ENCODE measurements around the gene ENTPD3.
A peak's percentile ranks its signal among the peaks of the same experiment; 100 is the strongest.

ENTPD3 gene

DNA sequence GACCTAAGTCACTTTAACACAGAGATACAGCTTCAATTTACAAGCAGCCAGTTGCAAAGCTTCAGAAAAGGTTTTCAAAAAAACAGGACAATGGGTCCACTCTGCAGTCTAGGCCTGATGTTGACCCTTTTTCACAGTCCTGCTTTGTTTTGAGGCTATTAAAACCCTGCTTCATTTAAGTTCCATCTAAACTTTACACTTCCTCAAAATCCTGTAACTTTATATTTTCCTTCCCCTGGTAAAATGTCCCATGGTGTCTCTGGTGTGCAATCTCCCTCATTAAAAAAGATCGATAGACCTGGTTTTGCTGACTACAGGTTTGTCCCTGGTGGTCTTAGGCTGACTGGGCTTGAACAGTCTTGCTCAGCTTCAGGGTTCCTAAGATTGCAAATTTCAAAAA is 65.1 kb downstream of the ENTPD3 start:
- H3K4me3 ChIP-seq (ENCODE audit: low read depth, low read length) = peak overlapping the region; percentile 64; the same call in 1 of the 2 replicates
- DNase-seq (ENCODE audit: low read depth) = no peak
- TF ChIP-seq, protein P1, sequence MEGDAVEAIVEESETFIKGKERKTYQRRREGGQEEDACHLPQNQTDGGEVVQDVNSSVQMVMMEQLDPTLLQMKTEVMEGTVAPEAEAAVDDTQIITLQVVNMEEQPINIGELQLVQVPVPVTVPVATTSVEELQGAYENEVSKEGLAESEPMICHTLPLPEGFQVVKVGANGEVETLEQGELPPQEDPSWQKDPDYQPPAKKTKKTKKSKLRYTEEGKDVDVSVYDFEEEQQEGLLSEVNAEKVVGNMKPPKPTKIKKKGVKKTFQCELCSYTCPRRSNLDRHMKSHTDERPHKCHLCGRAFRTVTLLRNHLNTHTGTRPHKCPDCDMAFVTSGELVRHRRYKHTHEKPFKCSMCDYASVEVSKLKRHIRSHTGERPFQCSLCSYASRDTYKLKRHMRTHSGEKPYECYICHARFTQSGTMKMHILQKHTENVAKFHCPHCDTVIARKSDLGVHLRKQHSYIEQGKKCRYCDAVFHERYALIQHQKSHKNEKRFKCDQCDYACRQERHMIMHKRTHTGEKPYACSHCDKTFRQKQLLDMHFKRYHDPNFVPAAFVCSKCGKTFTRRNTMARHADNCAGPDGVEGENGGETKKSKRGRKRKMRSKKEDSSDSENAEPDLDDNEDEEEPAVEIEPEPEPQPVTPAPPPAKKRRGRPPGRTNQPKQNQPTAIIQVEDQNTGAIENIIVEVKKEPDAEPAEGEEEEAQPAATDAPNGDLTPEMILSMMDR (IDR thresholded peaks at IDR 0.05; ENCODE audit: low read depth, low read length, missing control alignments) = no peak

DNA sequence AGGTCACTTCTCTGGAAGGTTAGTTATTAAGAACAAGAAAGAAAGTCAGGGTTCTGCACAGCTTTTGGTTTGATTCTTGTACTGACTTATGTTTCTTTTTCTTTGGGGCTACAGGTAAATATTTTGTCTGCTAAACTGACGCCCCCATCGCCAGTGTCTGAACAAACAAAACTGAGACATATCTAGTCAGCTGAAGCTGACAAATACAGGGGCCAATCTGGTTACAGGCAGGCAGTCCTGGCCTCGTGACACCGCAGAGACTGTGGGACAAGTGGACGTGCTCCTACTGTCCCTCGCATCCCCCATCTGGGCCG is 65.5 kb downstream of the ENTPD3 start:
- H3K4me3 ChIP-seq (ENCODE audit: low read depth, low read length) = peak overlapping the region; percentile 64
- no peak for DNase-seq (ENCODE audit: low read depth)
- TF ChIP-seq, protein P1 (IDR thresholded peaks at IDR 0.05; ENCODE audit: low read depth, low read length, missing control alignments) = no peak

DNA sequence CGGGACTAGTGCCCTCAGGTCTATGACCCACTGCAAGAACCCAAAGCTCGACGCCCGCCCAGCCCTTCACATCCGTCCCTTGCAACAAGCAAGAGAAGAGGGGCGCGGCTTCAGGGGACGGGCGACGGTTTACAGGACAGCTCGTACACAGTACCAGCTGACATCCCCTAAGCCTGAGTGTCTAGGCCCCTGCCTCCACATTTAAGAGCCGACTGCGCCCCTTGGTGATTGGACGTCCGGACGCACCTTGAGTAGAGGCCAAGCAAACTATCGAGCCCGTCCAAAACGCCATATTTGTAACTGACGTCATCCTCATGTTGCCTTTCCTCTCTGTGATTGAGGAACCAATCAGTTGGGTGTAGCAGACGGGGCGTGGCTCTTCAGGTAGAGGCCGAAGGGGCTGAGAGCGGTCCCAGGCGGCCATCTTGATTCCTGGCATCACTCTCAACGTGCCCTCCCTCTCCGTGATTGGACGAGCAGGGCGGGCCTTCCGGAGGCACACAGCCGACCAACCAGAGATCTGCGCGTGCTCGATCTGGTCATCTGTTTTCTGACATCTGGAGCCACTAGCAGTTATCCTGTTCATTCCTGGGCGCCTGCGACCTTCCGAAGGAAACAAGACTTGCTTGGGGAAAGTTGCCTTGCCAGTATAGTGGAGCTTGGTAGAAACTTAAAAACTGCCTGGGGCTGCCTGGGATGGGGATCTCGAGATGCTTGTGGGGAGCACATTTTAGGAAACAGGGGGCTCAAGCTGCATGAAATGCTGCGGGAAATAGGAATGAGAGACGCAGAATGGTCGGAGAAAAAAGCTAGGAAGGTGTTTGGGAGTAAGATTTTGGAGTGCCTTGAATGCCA is 66.1 kb downstream of the ENTPD3 start:
- TF ChIP-seq, protein P1 (IDR thresholded peaks at IDR 0.05; ENCODE audit: low read depth, low read length, missing control alignments) = no peak
- H3K4me3 ChIP-seq (ENCODE audit: low read depth, low read length) = peak overlapping the region; percentile 64
- DNase-seq (ENCODE audit: low read depth) = peak; percentile 97

DNA sequence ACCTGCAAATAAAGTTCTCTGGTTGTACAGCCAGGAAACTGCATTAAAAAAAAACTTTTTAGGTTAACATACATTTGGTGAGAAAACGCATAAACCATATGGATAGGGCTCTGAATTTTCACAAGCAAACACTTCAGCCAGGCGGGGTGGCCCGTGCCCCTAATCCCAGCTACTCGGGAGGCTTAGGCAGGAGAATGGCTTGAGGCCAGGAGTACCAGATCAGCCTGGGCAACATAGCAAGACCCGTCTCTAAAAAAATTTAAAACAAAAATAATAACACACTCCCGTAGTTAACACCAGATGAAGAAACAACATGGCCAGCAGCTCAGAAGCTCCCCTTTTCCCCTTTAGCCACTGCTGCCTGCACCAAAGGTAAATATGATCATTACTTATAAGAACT is 66.9 kb downstream of the ENTPD3 start:
- no peak for DNase-seq (ENCODE audit: low read depth)
- H3K4me3 ChIP-seq (ENCODE audit: low read depth, low read length) = peak overlapping the region; percentile 64; the same call in 1 of the 2 replicates
- TF ChIP-seq, protein P1 (IDR thresholded peaks at IDR 0.05; ENCODE audit: low read depth, low read length, missing control alignments) = no peak

DNA sequence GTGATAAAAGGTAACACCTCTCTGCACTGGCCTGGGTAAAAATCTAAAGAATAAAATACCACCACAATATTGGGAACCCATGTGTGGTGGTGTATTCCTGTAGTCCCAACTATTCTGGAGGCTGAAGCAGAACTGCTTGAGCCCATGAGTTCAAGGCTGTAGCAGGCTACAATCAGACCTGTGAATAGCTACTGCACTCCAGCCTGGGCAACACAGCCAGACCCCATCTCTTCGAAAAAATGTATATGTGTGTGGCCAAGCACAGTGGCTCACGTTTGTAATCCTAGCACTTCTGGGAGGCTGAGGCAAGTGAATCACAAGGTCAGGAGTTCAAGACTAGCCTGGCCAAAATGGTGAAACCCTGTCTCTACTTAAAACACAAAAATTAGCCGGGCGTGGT is 68.3 kb downstream of the ENTPD3 start:
- H3K4me3 ChIP-seq (ENCODE audit: low read depth, low read length) = no peak overlapping the region
- DNase-seq (ENCODE audit: low read depth) = no peak
- TF ChIP-seq, protein P1 (IDR thresholded peaks at IDR 0.05; ENCODE audit: low read depth, low read length, missing control alignments) = no peak

DNA sequence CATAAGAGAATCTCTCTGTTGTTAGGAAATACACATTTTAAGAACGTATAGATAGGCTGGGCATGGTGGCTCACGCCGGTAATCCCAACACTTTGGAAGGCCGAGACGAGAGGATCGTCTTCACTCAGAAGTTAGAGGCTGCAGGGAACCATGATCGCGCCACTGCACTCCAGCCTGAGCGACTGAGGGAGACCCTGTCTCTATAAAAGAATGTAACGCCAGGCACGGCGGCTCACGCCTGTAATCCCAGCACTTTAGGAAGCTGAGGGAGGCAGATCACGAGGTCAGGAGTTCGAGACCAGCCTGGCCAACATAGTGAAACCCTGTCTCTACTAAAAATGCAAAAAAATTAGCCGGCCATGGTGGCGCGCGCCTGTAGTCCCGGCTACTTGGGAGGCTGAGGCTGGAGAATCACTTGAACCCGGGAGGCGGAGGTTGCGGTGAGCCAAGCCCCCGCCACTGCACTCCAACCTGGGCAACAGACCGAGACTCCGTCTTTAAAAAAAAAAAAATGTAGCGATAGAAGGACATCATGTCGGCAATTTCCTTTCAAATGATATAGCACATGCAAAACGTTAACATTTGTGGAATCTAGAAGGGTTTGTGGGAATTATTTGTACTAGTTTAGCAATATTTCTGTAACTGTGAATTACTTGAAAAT is 69.4 kb downstream of the ENTPD3 start:
- peak overlapping the region; percentile 90 for H3K4me3 ChIP-seq (ENCODE audit: low read depth, low read length)
- TF ChIP-seq, protein P1 (IDR thresholded peaks at IDR 0.05; ENCODE audit: low read depth, low read length, missing control alignments) = no peak
- no peak for DNase-seq (ENCODE audit: low read depth)
